ES-I3 (cell line): ENCODE results near the gene RHAG.

Experiments
- H3K36me3 ChIP-seq: 2 replicates; pipeline ENCODE4 v1.6.1; 2013; ENCODE audit warnings: mild to moderate bottlenecking, low read length, control low read depth, moderate library complexity; ENCODE audit not compliant: insufficient read depth
- H3K4me1 ChIP-seq: 2 replicates; pipeline ENCODE4 v1.6.1; 2013; ENCODE audit warnings: mild to moderate bottlenecking, control low read depth, low read length; ENCODE audit not compliant: insufficient read depth
- H3K9ac ChIP-seq: 2 replicates; pipeline ENCODE4 v1.6.1; 2013; ENCODE audit warnings: low read depth, mild to moderate bottlenecking, low read length, moderate library complexity
- H3K9me3 ChIP-seq: 2 replicates; pipeline ENCODE4 v1.6.1; 2013; ENCODE audit warnings: mild to moderate bottlenecking, low read length, moderate library complexity; ENCODE audit not compliant: control insufficient read depth, insufficient read depth

RHAG gene

DNA sequence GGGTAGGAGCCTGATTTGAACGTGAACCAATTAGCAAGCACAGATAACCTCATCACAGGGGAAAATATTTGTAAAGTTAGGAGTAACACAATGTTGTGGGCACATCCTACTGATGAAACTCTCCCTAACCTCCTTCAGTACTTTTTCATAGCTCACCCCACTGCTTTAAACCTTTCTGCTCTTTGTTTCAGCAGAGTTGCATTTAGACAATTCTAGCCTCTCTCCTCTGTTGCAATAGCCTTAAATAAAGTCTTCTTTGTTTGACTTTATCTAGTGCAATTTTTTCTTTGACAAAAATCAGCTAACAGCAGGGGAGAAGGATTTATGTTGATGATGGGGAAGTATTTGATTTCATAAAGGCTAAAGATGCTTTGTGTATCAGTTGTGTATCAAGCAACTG lies 72.1 kb downstream of the RHAG start:
- no peak overlapping the region for H3K9ac ChIP-seq
- no peaks in the 10 kb centered on the region for H3K36me3 ChIP-seq
- no peaks in the 10 kb centered on the region for H3K4me1 ChIP-seq
- no peaks in the 10 kb centered on the region for H3K9me3 ChIP-seq

DNA sequence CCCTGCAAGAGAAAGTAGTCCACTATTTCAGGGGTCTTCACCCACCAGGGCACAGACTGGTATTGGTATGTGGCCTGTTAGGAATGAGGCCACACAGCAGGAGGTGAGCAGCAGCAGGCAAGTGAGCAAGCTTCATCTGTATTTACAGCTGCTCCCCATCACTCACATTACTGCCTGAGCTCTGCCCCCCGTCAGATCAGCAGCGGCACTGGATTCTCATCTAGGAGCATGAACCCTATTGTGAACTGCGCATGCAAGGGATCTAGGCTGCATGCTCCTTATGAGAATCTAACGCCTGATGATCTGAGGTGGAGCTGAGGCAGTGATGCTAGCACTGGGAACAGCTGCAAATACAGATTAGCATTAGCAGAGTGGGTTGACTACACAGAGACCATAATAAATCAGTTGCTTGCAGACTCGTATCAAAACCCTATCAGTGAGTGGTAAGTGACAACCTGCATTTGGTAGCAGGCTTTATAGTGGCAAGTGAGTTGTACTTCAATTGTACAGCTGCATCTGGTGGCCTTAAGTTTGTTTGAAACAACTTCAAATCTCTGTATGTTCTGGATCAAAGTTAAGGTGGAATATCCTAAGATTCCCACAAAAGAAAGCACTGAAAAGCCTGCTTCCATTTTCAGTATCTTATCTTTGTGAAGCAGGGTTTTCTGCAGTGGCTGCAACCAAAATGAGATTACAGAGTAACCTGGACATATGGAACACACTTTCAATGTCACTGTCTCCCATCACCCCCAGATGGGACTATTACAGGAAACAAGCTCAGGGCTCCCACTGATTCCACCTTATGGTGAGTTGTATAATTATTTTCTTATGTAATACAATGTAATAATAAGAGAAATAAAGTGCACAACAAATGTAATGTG lies 73.4 kb downstream of the RHAG start:
- Histone ChIP-seq H3K9ac (no peak overlapping the region), H3K4me1 (no peaks in the 10 kb centered on the region), H3K36me3 (no peaks in the 10 kb centered on the region), H3K9me3 (no peaks in the 10 kb centered on the region)

DNA sequence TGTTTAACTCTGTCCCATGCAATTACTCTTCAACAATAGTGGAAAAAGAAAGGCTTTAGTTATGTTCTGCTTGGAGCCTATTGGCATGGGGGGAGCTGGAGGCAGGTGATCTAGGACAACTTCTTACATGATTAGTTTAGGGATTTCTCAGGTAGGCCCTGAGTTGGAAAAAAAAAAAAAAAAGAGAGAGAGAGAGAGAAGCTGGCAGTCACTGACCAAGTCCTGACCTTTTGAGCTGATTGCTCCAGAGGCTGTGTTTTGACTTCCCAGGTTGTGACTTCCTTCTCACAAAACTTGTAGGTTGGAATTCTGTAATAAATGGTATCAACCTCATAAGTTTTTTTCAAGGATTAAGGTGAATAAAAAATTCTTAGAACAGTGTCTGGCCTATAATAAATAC lies 78.4 kb downstream of the RHAG start:
- no peaks in the 10 kb centered on the region for H3K36me3 ChIP-seq
- H3K9ac ChIP-seq, result no peak overlapping the region
- H3K9me3 ChIP-seq, result no peaks in the 10 kb centered on the region
- peaks cover 4% of the 10 kb centered on the region; the same call in 1 of the 2 replicates for H3K4me1 ChIP-seq

DNA sequence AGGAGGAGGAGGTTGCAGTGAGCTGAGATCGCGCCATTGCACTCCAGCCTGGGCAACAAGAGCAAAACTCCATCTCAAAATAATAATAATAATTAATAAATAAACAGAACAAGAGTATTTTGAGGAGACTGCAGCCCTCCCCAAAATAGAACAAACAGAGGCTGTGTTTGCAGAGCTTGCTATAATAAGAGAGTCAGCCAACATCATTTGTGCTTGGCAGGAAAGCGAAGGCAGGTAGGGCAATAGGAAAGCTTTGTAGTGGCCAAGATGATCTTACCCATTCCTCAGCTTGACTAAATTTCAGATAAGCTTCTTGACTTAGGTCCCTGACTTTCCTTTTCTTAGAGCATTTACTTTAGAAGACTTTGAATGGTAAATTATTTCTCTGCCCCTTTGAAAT lies 79.5 kb downstream of the RHAG start:
- Histone ChIP-seq H3K36me3 (no peaks in the 10 kb centered on the region), H3K9ac (no peak overlapping the region), H3K4me1 (peaks cover 11% of the 10 kb centered on the region; the same call in 1 of the 2 replicates), H3K9me3 (no peaks in the 10 kb centered on the region)

DNA sequence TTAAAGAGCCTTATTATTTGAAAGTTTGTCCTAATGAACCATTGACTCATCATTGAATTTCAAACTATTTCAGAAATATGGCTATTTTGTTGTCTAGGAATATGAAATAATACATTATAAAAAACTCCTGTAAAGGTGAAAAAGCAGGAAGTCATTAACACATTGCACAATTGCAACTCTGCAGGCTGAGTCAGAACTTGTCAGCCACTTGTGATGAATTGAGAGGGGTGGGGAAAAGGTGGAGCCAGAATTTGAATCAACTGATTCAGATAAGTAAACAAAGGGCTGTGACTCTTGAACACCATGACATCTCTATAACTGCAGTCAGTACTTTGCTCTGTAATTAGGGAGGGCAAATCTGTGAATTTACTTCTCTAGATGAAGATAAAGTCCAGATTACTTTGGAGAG lies 80.2 kb downstream of the RHAG start:
- H3K4me1 ChIP-seq, result peaks cover 15% of the 10 kb centered on the region
- H3K36me3 ChIP-seq, result no peaks in the 10 kb centered on the region
- H3K9me3 ChIP-seq, result no peaks in the 10 kb centered on the region
- H3K9ac ChIP-seq, result no peak overlapping the region

DNA sequence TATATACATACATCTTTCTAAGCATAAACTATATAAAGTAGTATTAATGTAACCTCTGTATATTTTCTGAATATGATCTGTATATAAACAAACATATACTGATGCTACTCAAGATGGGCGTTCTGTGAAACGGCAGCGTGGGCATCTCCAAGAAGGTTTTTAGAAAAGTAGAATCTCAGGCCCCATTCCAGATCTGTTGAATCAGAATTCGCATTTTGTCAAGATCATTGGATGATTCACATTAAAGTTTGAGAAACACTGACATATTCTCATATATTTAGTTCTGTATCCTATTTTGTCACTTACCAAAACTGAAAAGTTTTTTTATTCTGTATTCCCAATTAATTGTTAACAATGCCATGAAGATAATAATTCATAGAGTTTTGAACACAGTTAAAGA lies 80.7 kb downstream of the RHAG start:
- Histone ChIP-seq H3K9me3 (no peaks in the 10 kb centered on the region), H3K9ac (no peak overlapping the region), H3K36me3 (no peaks in the 10 kb centered on the region), H3K4me1 (peaks cover 15% of the 10 kb centered on the region)
